CD14-positive monocyte (primary cell): Measurements from ENCODE around the gene CARD11. TPM values are rescaled to one million over a fixed set of nuclear protein-coding genes. Genes with fewer than 3 reads are reported as not detected.

Experiments used
- DNase-seq, 3 donors: peaks; one replicate each; pipeline ENCODE4 v3.0.0-alpha.2; 2011 to 2022
- H2AFZ ChIP-seq: 2 replicates; pipeline ENCODE4 v1.6.0; 2012; ENCODE audit warnings: mild to moderate bottlenecking, low read depth, low read length, inconsistent platforms; ENCODE audit not compliant: insufficient read depth, poor library complexity, severe bottlenecking
- H3K27ac ChIP-seq, 2 donors: 1 replicate in 1 of 2; 2 replicates in 1 of 2; pipeline ENCODE4 v1.5.1; 2012 to 2013; ENCODE audit warnings: low read length in 2 of 2, control low read depth in 1 of 2, inconsistent platforms in 1 of 2, low read depth in 1 of 2, mild to moderate bottlenecking in 1 of 2
- H3K27me3 ChIP-seq, 2 donors: one replicate each; pipeline versions ENCODE4 v1.6.0 to v1.6.1; 2011 to 2013; ENCODE audit warnings: low read length in 2 of 2; ENCODE audit not compliant: control insufficient read depth in 2 of 2, insufficient read depth in 2 of 2
- H3K36me3 ChIP-seq, 2 donors: replicated peaks in 1 of 2; 1 replicate in 1 of 2; 2 replicates in 1 of 2; pipeline versions ENCODE4 v1.5.1 to v1.6.1; 2012 to 2013; ENCODE audit warnings: low read length in 2 of 2, control low read depth in 1 of 2, inconsistent platforms in 1 of 2, mild to moderate bottlenecking in 1 of 2; ENCODE audit not compliant: insufficient read depth in 2 of 2, control insufficient read depth in 1 of 2
- H3K4me1 ChIP-seq, 2 donors: 1 replicate in 1 of 2; 2 replicates in 1 of 2; pipeline versions ENCODE4 v1.5.1 to v1.6.1; 2012 to 2013; ENCODE audit warnings: low read length in 2 of 2, control low read depth in 1 of 2, inconsistent platforms in 1 of 2, mild to moderate bottlenecking in 1 of 2, moderate library complexity in 1 of 2; ENCODE audit not compliant: insufficient read depth in 2 of 2, control insufficient read depth in 1 of 2
- H3K4me2 ChIP-seq: replicated peaks from 2 replicates; pipeline ENCODE3; 2012; ENCODE audit warnings: low read length, moderate library complexity, mild to moderate bottlenecking; ENCODE audit not compliant: poor library complexity, severe bottlenecking; ENCODE audit errors: extremely low read depth
- H3K4me3 ChIP-seq, 3 experiments: fragments of 200-600 bp in 1 of 3; sonication (generic) in 1 of 3; replicated peaks in 1 of 3; 1 replicate in 2 of 3; 2 replicates in 1 of 3; pipeline ENCODE4 v1.5.1; 2011 to 2013; ENCODE audit warnings: low read length in 3 of 3, mild to moderate bottlenecking in 3 of 3, control low read depth in 2 of 3, low read depth in 2 of 3, inconsistent platforms in 1 of 3, moderate library complexity in 1 of 3
- H3K79me2 ChIP-seq: 2 replicates; pipeline ENCODE4 v1.6.0; 2012; ENCODE audit warnings: mild to moderate bottlenecking, control low read depth, inconsistent platforms, low read length, moderate library complexity; ENCODE audit not compliant: insufficient read depth
- H3K9ac ChIP-seq: 2 replicates; pipeline ENCODE4 v1.6.0; 2017; ENCODE audit warnings: low read length, mild to moderate bottlenecking; ENCODE audit not compliant: insufficient read depth, poor library complexity, severe bottlenecking
- H3K9me3 ChIP-seq, 2 donors: replicated peaks in 1 of 2; 1 replicate in 1 of 2; 2 replicates in 1 of 2; pipeline versions ENCODE4 v1.5.1 to v1.6.1; 2012 to 2013; ENCODE audit warnings: low read length in 2 of 2, control low read depth in 1 of 2; ENCODE audit not compliant: control insufficient read depth in 1 of 2, insufficient read depth in 1 of 2
- H4K20me1 ChIP-seq: 2 replicates; pipeline ENCODE4 v1.6.0; 2012; ENCODE audit warnings: mild to moderate bottlenecking, low read length, control low read depth, moderate library complexity; ENCODE audit not compliant: insufficient read depth
- H3K27ac Mint-ChIP-seq, 7 donors: one replicate each; pipeline ENCODE4 v1.8.0; 2020; ENCODE audit warnings: mild to moderate bottlenecking in 7 of 7, mixed read lengths in 7 of 7, moderate library complexity in 6 of 7, inconsistent platforms in 2 of 7
- H3K27me3 Mint-ChIP-seq, 3 donors: one replicate each; pipeline ENCODE4 v1.8.0; 2021 to 2022; ENCODE audit warnings: low read depth in 3 of 3, mild to moderate bottlenecking in 3 of 3, mixed read lengths in 3 of 3, moderate library complexity in 3 of 3, inconsistent platforms in 1 of 3
- H3K36me3 Mint-ChIP-seq, 2 donors: one replicate each; pipeline ENCODE4 v1.8.0; 2020; ENCODE audit warnings: mixed read lengths in 2 of 2, inconsistent platforms in 1 of 2, mild to moderate bottlenecking in 1 of 2
- H3K4me1 Mint-ChIP-seq: one replicate; pipeline ENCODE4 v1.8.0; 2020; ENCODE audit warnings: mild to moderate bottlenecking, mixed read lengths
- H3K4me3 Mint-ChIP-seq, 2 donors: one replicate each; pipeline ENCODE4 v1.8.0; 2020; ENCODE audit warnings: mild to moderate bottlenecking in 2 of 2, mixed read lengths in 2 of 2, moderate library complexity in 1 of 2
- H3K9me3 Mint-ChIP-seq, 7 donors: one replicate each; pipeline ENCODE4 v1.8.0; 2020 to 2022; ENCODE audit warnings: mixed read lengths in 7 of 7, mild to moderate bottlenecking in 6 of 7, moderate library complexity in 6 of 7, inconsistent platforms in 2 of 7
- WGBS: methylation state at CpG from one replicate; pipeline ENCODE4 v1.1.5; 2013; ENCODE audit warnings: missing lambda C conversion rate; ENCODE audit not compliant: insufficient coverage; 5-methylcytosine and 5-hydroxymethylcytosine counted together
- intact Hi-C, 2 donors: fragments of 100-400 bp; cut with micrococcal nuclease; formaldehyde crosslinking; loops; one replicate each; pipeline versions ENCODE4 v1.15.0 to v1.15.1; 2023
- polyA plus RNA-seq, 3 donors: library from polyadenylated mRNA; depleted of rRNA in 1 of 3; unstranded in 2 of 3; stranded (reverse) in 1 of 3; fragments of 300-500 nt in 2 of 3; fragments of >200 nt in 1 of 3; fragmentation: Illumina TruSeq in 2 of 3; gene quantifications; 1 replicate in 2 of 3; 2 replicates in 1 of 3; pipeline ENCODE4 v1.2.3, GENCODE V29; 2012 to 2021
- TF ChIP-seq, protein P1 (sequence below): fragments of 200-600 bp; IDR thresholded peaks from one replicate; pipeline ENCODE4 v1.8.0; 2022; ENCODE audit warnings: antibody characterized with exemption, mild to moderate bottlenecking

CARD11 gene
- polyA plus RNA-seq, 3 donors = 0.04 to 0.17 TPM; not detected in 1

DNA sequence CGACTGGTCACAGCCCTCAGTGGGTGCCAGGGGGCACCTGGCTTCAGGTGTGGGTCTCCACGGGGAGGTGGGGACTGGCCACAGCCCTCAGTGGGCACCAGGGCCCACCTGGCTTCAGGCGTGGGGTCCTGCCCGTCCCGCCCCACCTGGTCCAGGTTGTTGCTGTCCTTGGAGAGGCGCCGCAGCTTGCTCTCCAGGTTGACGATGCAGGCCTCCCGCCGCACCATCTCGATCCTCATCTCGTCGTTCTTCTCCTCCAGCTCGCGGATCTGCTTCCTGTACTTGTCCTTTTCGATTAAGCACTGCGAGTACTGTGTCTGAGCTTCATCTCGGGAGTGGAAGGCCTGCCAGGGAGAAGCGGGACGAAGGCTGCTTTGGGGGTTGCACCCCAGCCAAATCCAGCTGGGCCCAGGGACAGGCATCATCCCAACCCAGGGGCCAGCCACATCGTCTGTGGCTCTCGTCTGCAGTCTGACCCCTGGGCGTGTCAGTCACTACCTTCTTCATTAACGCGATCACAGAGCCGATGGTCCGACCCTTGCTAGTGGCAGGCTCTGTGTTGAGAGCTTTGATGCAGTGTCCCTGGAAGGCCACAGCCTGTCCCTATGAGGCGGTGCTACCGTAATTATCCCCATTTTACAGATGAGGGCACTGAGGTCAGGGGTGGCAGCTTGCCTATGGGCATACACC is 106.6 kb downstream of the CARD11 start:
- intact Hi-C loops = no loop called here
- DNase-seq = no peak
- H3K9me3 ChIP-seq = peaks cover 9 to 10% of the 10 kb centered on the region in 2 donors
- no peak overlapping the region for H3K27ac ChIP-seq
- Mint-ChIP-seq H3K4me1 (peaks cover 21% of the 10 kb centered on the region), H3K27me3 (peaks cover 0 to 3% (median 0%) of the 10 kb centered on the region in 3 donors), H3K27ac (peak overlapping the region in 1 of 7 donors; percentile 36), H3K36me3 (no peaks in the 10 kb centered on the region), H3K9me3 (peaks cover 6 to 14% (median 13%) of the 10 kb centered on the region in 7 donors), H3K4me3 (no peak overlapping the region)
- no peaks in the 10 kb centered on the region for H3K36me3 ChIP-seq
- no peaks in the 10 kb centered on the region for H3K79me2 ChIP-seq
- H4K20me1 ChIP-seq = no peaks in the 10 kb centered on the region
- peaks cover 11 to 18% of the 10 kb centered on the region in 2 donors for H3K4me1 ChIP-seq
- 93% methylated on average over 29 of the region's 29 CpGs for WGBS
- TF ChIP-seq, protein P1, sequence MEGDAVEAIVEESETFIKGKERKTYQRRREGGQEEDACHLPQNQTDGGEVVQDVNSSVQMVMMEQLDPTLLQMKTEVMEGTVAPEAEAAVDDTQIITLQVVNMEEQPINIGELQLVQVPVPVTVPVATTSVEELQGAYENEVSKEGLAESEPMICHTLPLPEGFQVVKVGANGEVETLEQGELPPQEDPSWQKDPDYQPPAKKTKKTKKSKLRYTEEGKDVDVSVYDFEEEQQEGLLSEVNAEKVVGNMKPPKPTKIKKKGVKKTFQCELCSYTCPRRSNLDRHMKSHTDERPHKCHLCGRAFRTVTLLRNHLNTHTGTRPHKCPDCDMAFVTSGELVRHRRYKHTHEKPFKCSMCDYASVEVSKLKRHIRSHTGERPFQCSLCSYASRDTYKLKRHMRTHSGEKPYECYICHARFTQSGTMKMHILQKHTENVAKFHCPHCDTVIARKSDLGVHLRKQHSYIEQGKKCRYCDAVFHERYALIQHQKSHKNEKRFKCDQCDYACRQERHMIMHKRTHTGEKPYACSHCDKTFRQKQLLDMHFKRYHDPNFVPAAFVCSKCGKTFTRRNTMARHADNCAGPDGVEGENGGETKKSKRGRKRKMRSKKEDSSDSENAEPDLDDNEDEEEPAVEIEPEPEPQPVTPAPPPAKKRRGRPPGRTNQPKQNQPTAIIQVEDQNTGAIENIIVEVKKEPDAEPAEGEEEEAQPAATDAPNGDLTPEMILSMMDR = no peak
- no peak overlapping the region for H2AFZ ChIP-seq
- no peaks in the 10 kb centered on the region for H3K27me3 ChIP-seq
- no peak overlapping the region for H3K4me2 ChIP-seq
- H3K4me3 ChIP-seq = no peak overlapping the region
- no peak overlapping the region for H3K9ac ChIP-seq

DNA sequence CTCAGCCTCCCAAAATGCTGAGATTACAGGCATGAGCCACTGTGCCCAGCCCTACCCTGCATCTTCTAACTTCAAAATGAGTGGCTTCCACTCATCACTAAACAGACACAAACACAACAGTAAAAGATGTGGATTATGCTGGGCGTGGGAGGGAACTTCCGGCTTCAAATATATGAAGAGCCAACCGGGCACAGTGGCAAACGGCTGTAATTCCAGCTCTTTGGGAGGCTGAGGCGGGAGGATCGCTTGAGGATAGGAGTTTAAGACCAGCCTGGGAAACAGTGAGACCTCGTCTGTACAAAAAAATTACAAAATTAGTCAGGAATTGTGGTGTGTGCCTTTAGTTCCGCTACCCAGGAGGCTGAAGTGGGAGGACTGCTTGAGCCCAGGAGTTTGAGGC is 107.4 kb downstream of the CARD11 start:
- H3K9me3 Mint-ChIP-seq = peaks cover 6 to 13% (median 11%) of the 10 kb centered on the region in 7 donors
- no peaks in the 10 kb centered on the region for H3K36me3 ChIP-seq
- H3K27me3 Mint-ChIP-seq = peaks cover 0 to 3% (median 0%) of the 10 kb centered on the region in 3 donors
- H3K4me3 ChIP-seq = no peak overlapping the region
- no peak overlapping the region for H3K4me2 ChIP-seq
- no peak overlapping the region for H3K9ac ChIP-seq
- H3K4me3 Mint-ChIP-seq = no peak overlapping the region
- no peaks in the 10 kb centered on the region for H3K36me3 Mint-ChIP-seq
- no peak for DNase-seq
- TF ChIP-seq, protein P1 = no peak
- no peak overlapping the region for H3K27ac ChIP-seq
- intact Hi-C loops = no loop called here
- peaks cover 5 to 11% of the 10 kb centered on the region in 2 donors for H3K4me1 ChIP-seq
- H3K4me1 Mint-ChIP-seq = peaks cover 14% of the 10 kb centered on the region
- H3K9me3 ChIP-seq = peaks cover 8 to 9% of the 10 kb centered on the region in 2 donors
- no peaks in the 10 kb centered on the region for H3K79me2 ChIP-seq
- WGBS = 92% methylated on average over 8 of the region's 8 CpGs
- no peaks in the 10 kb centered on the region for H4K20me1 ChIP-seq
- peak overlapping the region in 1 of 7 donors; percentile 58 for H3K27ac Mint-ChIP-seq
- H2AFZ ChIP-seq = no peak overlapping the region
- no peaks in the 10 kb centered on the region for H3K27me3 ChIP-seq
